GM12878 (cell line): ENCODE measurements around the gene PDIA3. TPM values are rescaled to one million over a fixed set of nuclear protein-coding genes. Genes with fewer than 3 reads are reported as not detected.

Experiments used
- ATAC-seq: fragments of 200-7000 bp; cut with Tn5 transposase; 3 replicates; pipeline ENCODE4 v1.9.1; 2020; ENCODE audit warnings: mild to moderate bottlenecking, moderate library complexity
- BruUV-seq: library from RNA; stranded (reverse); fragments of 400-500 nt; replicated peaks from 2 replicates; lab custom pipeline; 2021; lab: Mats Ljungman, UMichigan
- CTCF ChIA-PET: fragments of 300-600 bp; sonication (Branson Sonifier 250); formaldehyde crosslinking; extraction: SDS; loops from one replicate; lab custom pipeline; 2021; ENCODE audit warnings: inconsistent platforms; lab: Yijun Ruan, JAX
- POLR2A ChIA-PET: fragments of 350-600 bp; formaldehyde crosslinking; extraction: SDS; loops from one replicate; lab custom pipeline; 2021; ENCODE audit warnings: inconsistent platforms; lab: Charles Lee
- RAD21 ChIA-PET: fragments of 300-600 bp; sonication (Branson Sonifier 250); formaldehyde crosslinking; loops from one replicate; lab custom pipeline; 2023; ENCODE audit warnings: antibody characterized with exemption; ENCODE audit not compliant: unreplicated experiment; lab: Charles Lee
- SMC1A ChIA-PET: fragments of 300-600 bp; sonication (Branson Sonifier 250); formaldehyde crosslinking; loops from one replicate; lab custom pipeline; 2023; ENCODE audit not compliant: unreplicated experiment, uncharacterized antibody; lab: Charles Lee
- DNase-seq: peaks from one replicate; pipeline ENCODE4 v3.0.0-alpha.2; 2011; ENCODE audit warnings: low read depth, low spot score
- FAIRE-seq: peaks from 3 replicates; lab custom pipeline; 2011; peaks lifted over from hg19 to GRCh38; lab: Jason Lieb, UNC
- H2AFZ ChIP-seq: 2 replicates; pipeline ENCODE4 v1.6.0; 2011; ENCODE audit warnings: low read depth, low read length, control low read depth; ENCODE audit not compliant: control insufficient read depth
- H3K27ac ChIP-seq: 2 replicates; pipeline ENCODE4 v1.5.1; 2011; ENCODE audit warnings: control low read depth; ENCODE audit not compliant: control insufficient read depth, insufficient read depth
- H3K27me3 ChIP-seq, 2 experiments: replicated peaks in 1 of 2; 2 replicates each; pipeline versions ENCODE4 v1.6.0 to v1.6.1; 2011; ENCODE audit warnings: low read length in 1 of 2; ENCODE audit not compliant: control insufficient read depth in 2 of 2, insufficient read depth in 2 of 2
- H3K36me3 ChIP-seq, 2 experiments: 2 replicates each; pipeline ENCODE4 v1.5.1; 2011; ENCODE audit warnings: low read length in 1 of 2; ENCODE audit not compliant: control insufficient read depth in 2 of 2, insufficient read depth in 2 of 2
- H3K4me1 ChIP-seq: 2 replicates; pipeline ENCODE4 v1.6.1; 2011; ENCODE audit warnings: mild to moderate bottlenecking, low read length, moderate library complexity, mixed read lengths; ENCODE audit not compliant: control insufficient read depth, insufficient read depth
- H3K4me2 ChIP-seq: 2 replicates; pipeline ENCODE4 v1.6.0; 2011; ENCODE audit warnings: control low read depth; ENCODE audit not compliant: control insufficient read depth, insufficient read depth
- H3K4me3 ChIP-seq: fragments of 200-600 bp; sonication (generic); 2 replicates; pipeline ENCODE4 v1.5.1; 2016
- H3K79me2 ChIP-seq: 2 replicates; pipeline ENCODE4 v1.6.0; 2011; ENCODE audit warnings: low read length; ENCODE audit not compliant: control insufficient read depth, insufficient read depth
- H3K9ac ChIP-seq: 2 replicates; pipeline ENCODE4 v1.8.0; 2011; ENCODE audit warnings: low read length, control low read depth, mixed read lengths; ENCODE audit not compliant: control insufficient read depth, insufficient read depth
- H3K9me3 ChIP-seq: replicated peaks from 3 replicates; pipeline ENCODE4 v1.5.1; 2011; ENCODE audit warnings: mild to moderate bottlenecking, low read length; ENCODE audit not compliant: control insufficient read depth, insufficient read depth
- H4K20me1 ChIP-seq: 2 replicates; pipeline ENCODE4 v1.6.0; 2011; ENCODE audit not compliant: control insufficient read depth, insufficient read depth
- ATF2 ChIP-seq: IDR thresholded peaks from 2 replicates; pipeline ENCODE4 v1.6.1; 2012; ENCODE audit warnings: low read length, inconsistent platforms
- BCL11A ChIP-seq: IDR thresholded peaks from 2 replicates; pipeline ENCODE4 v1.6.1; 2011; ENCODE audit warnings: low read depth, low read length
- CHD4 ChIP-seq: fragments of 200-600 bp; sonication (generic); IDR thresholded peaks from 2 replicates; pipeline ENCODE4 v1.6.1; 2016; ENCODE audit warnings: mild to moderate bottlenecking
- E2F4 ChIP-seq: IDR thresholded peaks from 2 replicates; pipeline ENCODE4 v1.6.1; 2012; ENCODE audit warnings: low read depth, low read length, improper control_type of control experiment
- EED ChIP-seq: sonication (generic); IDR thresholded peaks from 2 replicates; pipeline ENCODE4 v1.6.1; 2016; ENCODE audit warnings: antibody characterized with exemption, low read depth
- ESRRA ChIP-seq: IDR thresholded peaks from 2 replicates; pipeline ENCODE4 v1.6.1; 2012; ENCODE audit warnings: mild to moderate bottlenecking, low read length, improper control_type of control experiment
- JUND ChIP-seq: IDR thresholded peaks from 2 replicates; pipeline ENCODE4 v1.6.1; 2012; ENCODE audit warnings: low read depth, mild to moderate bottlenecking, low read length, improper control_type of control experiment, moderate library complexity
- KLF5 ChIP-seq: fragments of 450-650 bp; IDR thresholded peaks from 2 replicates; pipeline ENCODE4 v1.6.1; 2014; ENCODE audit warnings: mild to moderate bottlenecking; ENCODE audit not compliant: partially characterized antibody
- MYB ChIP-seq: fragments of 150-350 bp; IDR thresholded peaks from 2 replicates; pipeline ENCODE4 v1.6.1; 2014; ENCODE audit warnings: mild to moderate bottlenecking, low read depth, low read length, borderline replicate concordance
- PAX5 ChIP-seq: IDR thresholded peaks from 2 replicates; pipeline ENCODE4 v1.6.1; 2011; ENCODE audit warnings: low read depth, low read length, borderline replicate concordance
- POLR2A ChIP-seq: IDR thresholded peaks from 2 replicates; pipeline ENCODE4 v1.6.1; 2011; ENCODE audit warnings: low read depth, mild to moderate bottlenecking, low read length
- POLR2AphosphoS5 ChIP-seq: IDR thresholded peaks from 2 replicates; pipeline ENCODE4 v1.6.1; 2011; ENCODE audit warnings: mild to moderate bottlenecking, low read length, inconsistent platforms
- RAD51 ChIP-seq: fragments of 450-650 bp; IDR thresholded peaks from 2 replicates; pipeline ENCODE4 v1.6.1; 2016; ENCODE audit warnings: moderate library complexity, mild to moderate bottlenecking, inconsistent platforms
- RFX5 ChIP-seq: IDR thresholded peaks from 2 replicates; pipeline ENCODE4 v1.6.1; 2011; ENCODE audit warnings: low read depth, low read length, improper control_type of control experiment
- SMAD5 ChIP-seq: IDR thresholded peaks from 2 replicates; pipeline ENCODE4 v1.6.1; 2016; ENCODE audit warnings: antibody characterized with exemption, low read depth
- SMARCA5 ChIP-seq: fragments of 450-650 bp; IDR thresholded peaks from 2 replicates; pipeline ENCODE4 v1.6.1; 2017; ENCODE audit warnings: mild to moderate bottlenecking
- SP1 ChIP-seq: IDR thresholded peaks from one replicate; pipeline ENCODE4 v1.6.1; 2011; ENCODE audit warnings: low read depth, low read length
- TBL1XR1 ChIP-seq: IDR thresholded peaks from 2 replicates; pipeline ENCODE4 v1.6.1; 2012; ENCODE audit warnings: low read depth, low read length, improper control_type of control experiment
- TCF12 ChIP-seq: IDR thresholded peaks from 2 replicates; pipeline ENCODE4 v1.6.1; 2011; ENCODE audit warnings: low read depth, mild to moderate bottlenecking, low read length
- YBX1 ChIP-seq: fragments of 450-650 bp; IDR thresholded peaks from 2 replicates; pipeline ENCODE4 v1.6.1; 2016; ENCODE audit warnings: antibody characterized with exemption
- ZBTB4 ChIP-seq: fragments of 450-650 bp; formaldehyde crosslinking; IDR thresholded peaks from 2 replicates; pipeline ENCODE4 v1.4.0; 2022; ENCODE audit warnings: mild to moderate bottlenecking, moderate library complexity
- WGBS: methylation state at CpG from one replicate; pipeline ENCODE4 v1.1.6; 2016; ENCODE audit warnings: low lambda C conversion rate; ENCODE audit not compliant: insufficient replicate concordance, insufficient coverage; ENCODE audit errors: missing lambda C conversion rate; 5-methylcytosine and 5-hydroxymethylcytosine counted together
- in situ Hi-C: fragments of 300-500 bp; cut with MboI; formaldehyde crosslinking; loops from 9 replicates; pipeline ENCODE4 v1.14.3; 2018; ENCODE audit warnings: mixed read lengths
- intact Hi-C: fragments of 100-400 bp; cut with micrococcal nuclease; formaldehyde crosslinking; loops from one replicate; pipeline ENCODE4 v1.14.2; 2022; ENCODE audit not compliant: unreplicated experiment
- polyA plus RNA-seq, 11 experiments: library from polyadenylated mRNA; depleted of rRNA in 4 of 11; unstranded in 6 of 11; stranded (reverse) in 5 of 11; fragments of >200 nt; fragmentation: Nextera tagmentation in 4 of 11; fragmentation: Illumina TruSeq in 1 of 11; extraction: Ambion mirVana in 4 of 11; extraction: Trizol in 1 of 11; gene quantifications; 1 replicate in 1 of 11; 2 replicates in 10 of 11; pipeline versions ENCODE4 v1.2.1 to v1.2.3, GENCODE V29; 2011 to 2016; ENCODE audit warnings: inconsistent platforms in 2 of 11, missing spikeins in 2 of 11, low read depth in 1 of 11
- total RNA-seq, 4 experiments: library from RNA; depleted of rRNA in 3 of 4; stranded (reverse); fragments of >200 nt in 3 of 4; fragmentation: Illumina TruSeq in 1 of 4; extraction: Trizol in 1 of 4; gene quantifications; 2 replicates each; pipeline versions ENCODE4 v1.2.1 to v1.2.3, GENCODE V29; 2013 to 2021

The PDIA3 gene
- total and polyA plus RNA-seq, 10 of the 15 experiments (the other 5 are each of a cell fraction or from before 2014, with no cell fraction given): 18.2 to 716 (median 181) TPM

GRCh38 chr15:43776101-43776717 is 30.0 kb downstream of the PDIA3 start:
- CTCF ChIA-PET: interaction anchor here (0.7 to 5.8 kb wide), 13 partner anchors 11 to 55 kb away, joined by 3 to 72 read pairs (median 6); partner anchors contain the start of genes HYPK, MFAP1, SERF2 and SERINC4
- intact Hi-C loops: loop anchor here (2.0 to 5.0 kb wide), 2 partner anchors 33 to 51 kb away; partner anchors contain the start of gene WDR76
- TF ChIP-seq TBL1XR1 (peak; percentile 79), BCL11A (peak; percentile 81), YBX1 (no peak), SMARCA5 (no peak), KLF5 (peak; percentile 42), RFX5 (no peak), POLR2A (peak; percentile 79), ESRRA (no peak), PAX5 (peak; percentile 93), EED (peak; percentile 62), POLR2AphosphoS5 (no peak; the same call in 1 of the 2 replicates), SMAD5 (no peak), ZBTB4 (no peak), ATF2 (peak; percentile 35; the same call in 1 of the 2 replicates), E2F4 (no peak), MYB (no peak), RAD51 (no peak), SP1 (peak; percentile 32), JUND (no peak; the same call in 1 of the 2 replicates), CHD4 (no peak), TCF12 (peak; percentile 99)

More at GRCh38 chr15:43776101-43776717, 30.0 kb downstream of the PDIA3 start:
- H3K4me3 ChIP-seq: peak overlapping the region; percentile 78
- under 1% methylated on average over 35 of the region's 35 CpGs for WGBS
- ATAC-seq: peak; percentile 75
- in situ Hi-C loops: loop anchor here (25.0 kb wide), 1 partner anchor 1514 kb away; the partner anchor contains the start of genes GANC and TMEM87A
- H3K4me1 ChIP-seq: peaks cover 16% of the 10 kb centered on the region
- H3K36me3 ChIP-seq: peaks cover 9 to 18% of the 10 kb centered on the region in 2 experiments
- H3K9me3 ChIP-seq: no peaks in the 10 kb centered on the region; the same call in 2 of the 3 replicates
- H3K27me3 ChIP-seq: no peaks in the 10 kb centered on the region
- DNase-seq: peak; percentile 66
- no TSS peak for BruUV-seq
- H3K4me2 ChIP-seq: peak overlapping the region; percentile 100
- RAD21 ChIA-PET: interaction anchor here (1.0 to 3.5 kb wide), 13 partner anchors 10 to 406 kb away, joined by 4 to 54 read pairs (median 10); partner anchors contain the start of genes HYPK, MFAP1, SERF2 and SERINC4
- peak overlapping the region; percentile 79 for H3K9ac ChIP-seq
- FAIRE-seq: peak; percentile 62
- SMC1A ChIA-PET: interaction anchor here (0.6 to 14.9 kb wide), 14 partner anchors 10 to 102 kb away, joined by 3 to 129 read pairs (median 4); partner anchors contain the start of genes MFAP1, PDIA3 and SERF2
- no peaks in the 10 kb centered on the region for H3K79me2 ChIP-seq
- POLR2A ChIA-PET: interaction anchor here (1.0 to 4.4 kb wide), 9 partner anchors 12 to 512 kb away, joined by 4 to 58 read pairs (median 10); partner anchors contain the start of genes GOLM2, HYPK, MFAP1 and SERF2
- peak overlapping the region; percentile 91 for H3K27ac ChIP-seq
- H2AFZ ChIP-seq: peak overlapping the region; percentile 77
- H4K20me1 ChIP-seq: no peaks in the 10 kb centered on the region
